AG09319 (cell line): ENCODE results near the gene TMEM236.

Experiments
- DNase-seq: peaks from one replicate; pipeline ENCODE4 v3.0.0-alpha.2; 2010; ENCODE audit warnings: low read depth; ENCODE audit errors: extremely low read depth
- TF ChIP-seq, protein P1 (sequence below): IDR thresholded peaks from 2 replicates; pipeline ENCODE4 v1.5.1; 2011; ENCODE audit warnings: low read depth, mild to moderate bottlenecking, inconsistent platforms, low read length, moderate library complexity

TMEM236 gene

DNA sequence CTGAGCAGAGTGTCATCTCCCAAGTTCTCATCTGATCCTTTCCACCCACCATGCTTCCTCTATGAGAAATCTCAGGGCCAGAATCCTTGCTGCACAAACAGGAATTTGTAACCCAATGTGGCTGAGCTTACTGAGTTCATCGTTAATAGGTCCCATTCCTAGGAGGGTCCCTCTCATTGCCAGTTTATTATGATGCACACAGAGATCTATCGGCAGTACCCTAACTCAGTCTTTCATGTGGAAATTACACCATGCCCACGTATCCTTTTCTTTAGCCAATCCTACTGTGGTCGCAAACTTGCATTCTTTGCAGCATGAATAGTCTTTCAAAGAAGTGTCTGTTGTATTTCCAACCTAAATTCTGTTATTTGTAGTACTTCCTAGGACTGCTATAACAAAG, 12.1 kb downstream of the TMEM236 start:
- TF ChIP-seq, protein P1, sequence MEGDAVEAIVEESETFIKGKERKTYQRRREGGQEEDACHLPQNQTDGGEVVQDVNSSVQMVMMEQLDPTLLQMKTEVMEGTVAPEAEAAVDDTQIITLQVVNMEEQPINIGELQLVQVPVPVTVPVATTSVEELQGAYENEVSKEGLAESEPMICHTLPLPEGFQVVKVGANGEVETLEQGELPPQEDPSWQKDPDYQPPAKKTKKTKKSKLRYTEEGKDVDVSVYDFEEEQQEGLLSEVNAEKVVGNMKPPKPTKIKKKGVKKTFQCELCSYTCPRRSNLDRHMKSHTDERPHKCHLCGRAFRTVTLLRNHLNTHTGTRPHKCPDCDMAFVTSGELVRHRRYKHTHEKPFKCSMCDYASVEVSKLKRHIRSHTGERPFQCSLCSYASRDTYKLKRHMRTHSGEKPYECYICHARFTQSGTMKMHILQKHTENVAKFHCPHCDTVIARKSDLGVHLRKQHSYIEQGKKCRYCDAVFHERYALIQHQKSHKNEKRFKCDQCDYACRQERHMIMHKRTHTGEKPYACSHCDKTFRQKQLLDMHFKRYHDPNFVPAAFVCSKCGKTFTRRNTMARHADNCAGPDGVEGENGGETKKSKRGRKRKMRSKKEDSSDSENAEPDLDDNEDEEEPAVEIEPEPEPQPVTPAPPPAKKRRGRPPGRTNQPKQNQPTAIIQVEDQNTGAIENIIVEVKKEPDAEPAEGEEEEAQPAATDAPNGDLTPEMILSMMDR, result no peak
- no peak for DNase-seq

DNA sequence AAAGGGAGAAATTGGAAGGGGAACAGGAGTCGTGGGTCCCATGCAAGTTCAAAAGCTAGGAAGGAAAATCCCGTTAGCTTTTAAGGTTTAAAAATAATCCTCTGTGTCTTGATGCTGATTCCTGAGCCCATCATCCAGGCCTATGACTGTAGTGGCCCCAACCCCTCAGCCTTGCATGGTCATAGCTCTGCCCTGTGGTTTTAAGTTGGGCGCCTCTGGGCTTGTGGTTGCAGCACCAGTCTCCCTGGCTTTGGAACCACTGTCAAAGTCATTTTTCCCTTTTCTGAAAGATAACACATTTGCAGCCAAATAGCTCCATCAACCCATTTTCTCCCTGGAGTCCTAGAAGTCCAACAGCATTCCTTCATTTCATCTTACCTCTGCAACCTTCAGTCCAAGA, 13.6 kb downstream of the TMEM236 start:
- TF ChIP-seq, protein P1, result no peak
- DNase-seq, result no peak

- TF ChIP-seq, protein P1, result no peak
- no peak for DNase-seq
These were observed 14.7 kb downstream of the TMEM236 start for GRCh38 chr10:17766731-17767130.

DNA sequence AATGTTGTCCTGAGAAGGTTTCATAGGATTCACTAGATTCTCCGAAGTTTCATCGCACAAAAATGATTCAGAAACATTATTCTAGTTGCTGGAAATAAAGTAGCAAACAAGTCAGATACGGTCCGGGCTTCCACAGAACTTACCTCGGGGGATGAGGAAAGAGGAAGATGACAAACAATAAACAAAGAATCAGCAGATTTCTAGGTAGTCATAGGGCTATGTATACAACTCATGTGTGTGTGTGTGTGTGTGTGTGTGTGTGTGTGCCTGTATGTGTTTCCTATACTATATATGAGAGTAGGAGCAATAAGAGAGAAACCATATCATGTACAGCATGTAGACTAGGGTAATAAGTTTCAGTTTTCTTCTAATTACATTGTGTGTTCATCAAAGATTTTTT, 16.5 kb downstream of the TMEM236 start:
- no peak for DNase-seq
- TF ChIP-seq, protein P1, result no peak

DNA sequence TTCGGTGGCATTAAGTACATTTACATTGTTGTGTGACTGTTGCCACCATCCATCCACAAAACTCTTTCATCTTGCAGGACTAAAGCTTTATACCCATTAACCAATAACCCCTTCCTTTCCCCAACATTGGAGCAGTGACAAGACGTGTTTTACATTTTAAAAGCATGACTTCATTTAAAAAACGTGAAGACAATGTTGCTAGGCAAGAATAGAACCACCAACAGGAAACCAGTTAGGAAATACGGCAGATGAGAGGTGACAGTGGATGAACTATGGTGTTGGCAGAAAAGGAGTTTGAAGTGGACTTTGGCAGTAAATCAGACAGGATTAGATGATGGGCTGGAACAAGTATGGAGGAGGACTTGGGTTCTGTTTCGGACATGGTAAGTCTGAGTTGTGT, 17.0 kb downstream of the TMEM236 start:
- no peak for DNase-seq
- TF ChIP-seq, protein P1, result no peak

DNA sequence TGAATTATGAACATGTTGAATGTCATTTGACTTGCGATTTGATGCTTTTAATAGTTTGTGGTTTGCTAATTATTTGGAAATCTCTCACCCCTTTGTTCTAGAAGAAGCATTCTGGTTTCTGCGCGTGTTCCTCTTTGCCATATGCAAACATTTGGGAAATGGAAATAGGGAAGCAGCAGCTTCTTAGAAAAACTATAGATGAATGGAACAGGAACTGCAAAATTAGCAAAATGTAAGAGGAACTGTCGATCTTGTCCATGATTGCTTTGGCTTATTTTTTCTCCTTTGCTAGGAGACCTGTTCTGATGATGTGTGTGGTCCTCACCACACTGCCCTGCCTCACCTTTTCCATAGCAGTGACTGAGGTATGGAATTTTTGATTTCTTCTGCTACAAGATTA, 19.0 kb downstream of the TMEM236 start:
- DNase-seq, result no peak
- TF ChIP-seq, protein P1, result no peak

DNA sequence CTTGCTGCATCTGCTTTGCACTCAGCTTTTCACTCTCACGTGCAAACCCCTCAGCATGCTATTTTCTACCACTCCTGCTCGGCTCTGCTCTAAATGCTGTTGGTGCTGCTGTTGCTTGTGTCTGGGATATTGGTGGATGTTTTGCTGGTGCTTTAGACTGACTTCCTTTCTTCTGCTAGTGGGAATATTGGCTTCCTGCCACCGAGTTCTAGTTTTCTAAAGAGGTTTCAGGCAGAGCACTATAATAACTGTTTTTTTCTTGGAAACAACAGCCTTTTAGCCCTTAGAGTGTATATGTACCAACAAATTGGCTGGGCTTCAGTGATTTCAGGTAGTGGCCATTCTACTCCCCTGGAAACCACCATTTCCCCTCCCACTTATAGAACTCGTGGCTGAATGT, 27.8 kb downstream of the TMEM236 start:
- TF ChIP-seq, protein P1, result no peak
- no peak for DNase-seq
